DMS53 treated with DMSO at 0.1 percent for 48 hours (cell line): Measurements from ENCODE around the gene STPG1.
"Not testable (repeated sequence)": the region's sequence is repeated elsewhere in the genome, so short reads cannot be mapped to it uniquely, and the experiment has no call there.

ENCODE experiments used
- DNase-seq: peaks from one replicate; lab custom pipeline; 2025; ENCODE audit not compliant: unreplicated experiment; lab: John Stamatoyannopoulos, UW

STPG1 gene

GRCh38 chr1:24413350-24414163, at the start of gene STPG1:
Gene STPG1 (minus strand): TSS chr1:24413782. CDS start chr1:24401388, 12,394 bp downstream.
- peak; percentile 70 for DNase-seq

GRCh38 chr1:24462128-24462527, 48.5 kb upstream of the STPG1 start:
- DNase-seq, result peak; percentile 23

- peak; percentile 19 for DNase-seq
Observed at GRCh38 chr1:24459551-24460266, 46.1 kb upstream of the STPG1 start.

GRCh38 chr1:24457866-24458265, 44.3 kb upstream of the STPG1 start:
- DNase-seq, result no peak

- no peak for DNase-seq
Observed at GRCh38 chr1:24455272-24455671, 41.7 kb upstream of the STPG1 start.

- no peak for DNase-seq
Observed at GRCh38 chr1:24454673-24455072, 41.1 kb upstream of the STPG1 start.

- no peak for DNase-seq
Observed at GRCh38 chr1:24452922-24453485, 39.4 kb upstream of the STPG1 start.

GRCh38 chr1:24451746-24452145, 38.2 kb upstream of the STPG1 start:
- no peak for DNase-seq

GRCh38 chr1:24450857-24451397, 37.3 kb upstream of the STPG1 start:
- no peak for DNase-seq

GRCh38 chr1:24450316-24450715, 36.7 kb upstream of the STPG1 start:
- DNase-seq, result no peak

GRCh38 chr1:24446446-24446845, 32.9 kb upstream of the STPG1 start:
- DNase-seq, result not testable (repeated sequence)

GRCh38 chr1:24443241-24443656, 29.7 kb upstream of the STPG1 start:
- no peak for DNase-seq

- no peak for DNase-seq
Observed at GRCh38 chr1:24442764-24443163, 29.2 kb upstream of the STPG1 start.

- DNase-seq, result no peak
Observed at GRCh38 chr1:24441996-24442668, 28.6 kb upstream of the STPG1 start.

GRCh38 chr1:24441480-24441879, 27.9 kb upstream of the STPG1 start:
- no peak for DNase-seq

GRCh38 chr1:24440436-24440835, 26.9 kb upstream of the STPG1 start:
- DNase-seq, result no peak

- DNase-seq, result no peak
Observed at GRCh38 chr1:24438423-24438901, 24.9 kb upstream of the STPG1 start.

- no peak for DNase-seq
Observed at GRCh38 chr1:24437631-24438396, 24.2 kb upstream of the STPG1 start.

- DNase-seq, result no peak
Observed at GRCh38 chr1:24435782-24436365, 22.3 kb upstream of the STPG1 start.

GRCh38 chr1:24427545-24427862, 13.9 kb upstream of the STPG1 start:
- no peak for DNase-seq
